GM18502 (cell line): ENCODE data around the gene C1R.
"Not testable (repeated sequence)": the region's sequence is repeated elsewhere in the genome, so short reads cannot be mapped to it uniquely, and the experiment has no call there.

ENCODE experiments used
- ATAC-seq: cut with Tn5 transposase; IDR thresholded peaks from one replicate; pipeline ENCODE4 v1.9.1; 2021; ENCODE audit warnings: mild to moderate bottlenecking; ENCODE audit not compliant: unreplicated experiment, poor library complexity

The C1R gene

DNA sequence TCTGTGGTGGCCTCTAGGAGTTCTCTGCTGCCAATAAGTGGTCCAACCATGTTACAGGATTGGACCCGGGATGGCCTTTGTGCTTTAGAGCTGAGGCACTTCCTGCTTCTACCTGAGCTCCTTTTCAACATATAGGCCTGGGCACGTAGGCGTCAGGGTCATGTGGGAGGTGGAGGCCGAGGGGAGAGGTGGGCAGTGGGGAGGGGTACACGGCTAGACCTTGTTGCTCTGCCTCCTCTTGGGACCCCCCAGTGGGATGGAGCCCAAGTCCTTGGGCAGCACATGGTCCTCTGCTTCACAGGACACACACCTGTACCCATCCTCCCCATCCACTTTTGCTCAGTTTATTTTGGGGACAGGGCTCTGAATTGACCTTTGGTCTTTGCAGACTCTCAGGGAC, 29.1 kb upstream of the C1R start:
- ATAC-seq, result no peak

DNA sequence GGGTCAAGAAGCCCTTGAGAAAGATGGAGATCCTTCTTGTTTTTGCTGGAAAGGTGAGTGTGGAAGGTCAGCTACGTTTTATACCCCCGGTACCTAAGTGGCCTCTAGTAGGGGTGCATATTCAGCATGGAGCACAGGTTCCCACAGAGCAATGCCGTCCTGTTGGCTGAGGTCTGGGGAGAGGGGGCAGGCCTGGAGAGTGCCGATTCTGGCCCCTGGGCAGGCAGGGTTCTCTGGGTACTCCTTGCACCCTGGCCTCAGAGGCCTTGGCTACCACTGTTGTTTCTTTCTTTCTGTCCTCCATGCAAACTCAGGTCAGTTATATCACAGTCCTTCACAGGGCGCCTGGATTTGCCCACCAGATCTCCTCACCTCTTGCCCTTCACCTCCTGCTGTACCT, 27.9 kb upstream of the C1R start:
- no peak for ATAC-seq

DNA sequence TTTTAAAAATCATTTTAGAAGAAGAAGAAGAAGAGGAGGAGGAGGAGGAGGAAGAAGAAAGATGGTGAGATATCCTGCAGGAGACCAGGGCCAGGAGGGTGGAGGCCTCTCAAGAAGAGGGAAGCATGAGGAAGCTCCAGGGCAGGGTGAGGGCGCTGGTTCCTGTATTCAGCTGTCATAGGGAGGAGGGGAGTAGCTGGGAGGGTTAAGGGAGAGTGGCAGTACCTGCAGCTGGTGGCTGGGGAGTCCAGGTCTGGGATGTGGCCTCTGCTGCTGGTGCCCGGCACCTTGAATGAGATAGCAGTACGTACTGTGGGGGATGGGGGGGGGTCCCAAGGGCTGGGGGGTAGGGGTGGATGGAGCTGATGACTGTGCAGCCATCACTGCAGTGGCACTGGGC, 26.6 kb upstream of the C1R start:
- ATAC-seq, result no peak

DNA sequence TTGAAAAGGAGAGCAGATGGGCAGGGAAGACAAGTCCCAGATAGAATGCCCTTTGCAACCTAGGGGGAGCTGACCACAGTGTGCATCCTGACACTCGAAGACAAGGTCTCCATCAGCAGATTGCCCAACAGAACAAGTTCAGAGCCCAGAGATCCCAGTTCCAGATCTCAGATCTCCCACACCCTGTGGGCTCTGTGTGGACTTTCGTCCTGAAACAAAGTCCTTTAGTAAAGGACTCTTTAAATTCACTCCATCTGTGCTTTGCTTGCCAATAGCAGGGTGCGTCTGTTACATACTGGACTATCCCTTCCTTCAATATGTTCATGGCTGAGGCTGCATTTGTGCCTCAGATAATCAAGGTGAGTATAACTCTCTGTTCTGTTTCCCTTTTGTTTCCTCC, 25.4 kb upstream of the C1R start:
- ATAC-seq, result no peak

DNA sequence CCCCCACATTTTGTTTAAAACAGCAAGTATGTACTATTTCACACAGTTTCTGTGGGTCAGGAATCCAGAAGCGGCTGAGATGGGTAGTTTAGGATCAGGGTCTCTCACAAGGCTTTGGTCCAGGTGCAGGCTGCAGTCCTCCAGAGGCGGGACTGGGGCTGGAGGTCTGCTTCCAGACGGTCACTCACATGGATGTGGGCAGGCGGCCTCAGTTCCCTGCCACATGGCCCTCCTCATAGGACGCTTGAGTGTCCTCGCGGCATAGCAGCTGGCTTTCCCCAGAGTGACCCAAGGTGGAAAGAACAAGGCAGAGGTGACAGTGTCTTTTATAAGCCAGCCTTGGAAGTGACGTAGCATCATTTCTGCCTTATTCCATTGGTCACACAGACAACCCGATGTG, 24.7 kb upstream of the C1R start:
- no peak for ATAC-seq

DNA sequence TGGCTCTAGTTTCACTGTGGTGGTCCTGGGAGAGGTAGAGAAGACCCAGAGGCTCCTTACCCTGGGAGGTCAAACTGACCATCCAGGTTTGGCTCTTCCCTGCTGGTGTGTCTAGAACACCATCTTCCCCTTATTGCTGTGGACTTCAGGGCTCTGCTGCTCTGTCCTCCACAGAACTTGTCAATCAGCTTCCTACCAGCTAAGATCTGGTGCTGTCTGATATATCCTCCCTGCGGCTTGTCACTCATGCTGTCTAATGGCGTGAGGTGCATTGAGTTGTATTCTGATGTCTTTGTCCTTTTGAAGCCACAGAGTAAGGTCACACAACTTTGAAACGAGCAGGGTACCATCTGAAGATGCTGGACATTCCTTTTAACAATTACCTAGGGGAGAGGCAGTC, 24.0 kb upstream of the C1R start:
- ATAC-seq, result no peak

DNA sequence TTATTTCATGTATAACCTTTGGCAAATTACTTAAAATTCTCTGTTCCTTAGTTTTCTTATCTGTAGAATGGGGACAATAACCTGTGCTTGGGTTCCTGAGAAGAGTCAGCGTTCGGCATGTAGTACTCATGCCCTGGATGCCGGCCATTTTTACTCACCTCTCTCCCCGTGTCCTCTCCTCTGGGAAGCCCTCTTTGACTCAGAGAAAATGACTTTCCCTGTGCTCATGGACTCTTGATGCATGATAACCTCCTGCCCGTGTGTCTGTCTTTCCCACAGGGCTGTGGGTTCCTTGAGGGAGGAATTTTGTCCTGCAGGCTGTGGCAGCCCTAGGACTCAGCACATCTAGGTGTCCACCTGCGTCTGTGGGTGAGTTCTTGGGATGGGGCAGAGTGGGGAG, 22.6 kb upstream of the C1R start:
- no peak for ATAC-seq

DNA sequence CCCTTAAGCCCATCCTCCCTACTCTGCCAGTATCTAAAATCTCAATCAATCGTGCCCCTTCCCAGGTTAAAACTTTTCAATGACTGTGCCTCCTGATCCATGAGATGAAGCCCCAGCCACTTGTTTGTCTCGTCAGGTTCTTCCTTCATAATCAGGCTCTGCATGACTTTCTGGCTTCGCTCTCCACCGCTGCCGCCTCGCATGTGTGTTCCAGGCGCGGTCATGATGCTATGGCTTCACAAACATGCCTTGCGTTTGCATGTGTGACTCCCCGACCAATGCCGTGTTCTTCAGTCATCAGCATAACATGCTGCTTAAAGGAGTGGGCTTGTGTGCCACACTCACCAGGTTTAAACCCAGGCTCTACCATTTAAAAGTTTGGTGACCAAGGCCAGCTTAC, 21.8 kb upstream of the C1R start:
- no peak for ATAC-seq

DNA sequence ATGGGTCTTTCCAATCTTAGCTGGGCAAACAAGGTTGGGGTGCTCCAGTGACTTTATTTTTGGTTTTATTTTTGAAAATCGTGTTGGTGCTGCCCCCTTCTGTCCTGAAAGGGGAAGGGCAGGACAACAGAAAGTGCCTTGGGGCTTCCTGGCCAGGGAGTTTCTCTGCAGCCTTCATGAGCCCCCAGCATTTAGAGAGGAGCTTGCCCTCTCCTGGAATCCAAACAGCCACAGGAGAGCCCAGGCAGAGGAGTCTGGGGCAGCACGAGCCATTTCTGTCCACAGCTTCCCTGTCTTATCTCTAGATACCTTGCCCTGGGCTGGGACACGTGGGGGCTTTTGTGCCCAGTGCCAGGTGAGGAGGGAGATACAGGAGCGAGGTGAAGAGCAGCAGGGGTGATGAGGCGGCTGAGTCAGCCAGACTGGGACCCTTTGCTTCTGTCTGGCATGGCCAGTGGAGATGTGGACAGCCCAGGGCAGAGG, 21.2 kb upstream of the C1R start:
- ATAC-seq, result no peak

DNA sequence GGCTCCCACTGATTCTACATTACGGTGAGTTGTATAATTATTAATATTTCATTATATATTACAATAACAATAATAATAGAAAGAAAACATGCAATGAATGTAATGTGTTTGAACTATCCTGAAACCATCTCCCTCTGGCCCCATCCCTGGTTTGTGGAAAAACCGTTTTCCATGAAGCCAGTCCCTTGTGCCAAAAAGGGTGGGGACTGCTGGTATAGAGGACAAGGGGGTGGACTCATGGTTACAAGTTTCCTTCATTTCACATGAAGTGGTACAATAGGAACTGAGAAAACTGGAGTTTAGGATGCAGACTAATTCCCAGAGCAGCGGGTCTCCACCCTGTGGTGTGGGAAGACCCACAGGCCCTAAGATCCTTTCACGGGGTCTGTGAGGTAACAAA, 19.8 kb upstream of the C1R start:
- ATAC-seq, result no peak

DNA sequence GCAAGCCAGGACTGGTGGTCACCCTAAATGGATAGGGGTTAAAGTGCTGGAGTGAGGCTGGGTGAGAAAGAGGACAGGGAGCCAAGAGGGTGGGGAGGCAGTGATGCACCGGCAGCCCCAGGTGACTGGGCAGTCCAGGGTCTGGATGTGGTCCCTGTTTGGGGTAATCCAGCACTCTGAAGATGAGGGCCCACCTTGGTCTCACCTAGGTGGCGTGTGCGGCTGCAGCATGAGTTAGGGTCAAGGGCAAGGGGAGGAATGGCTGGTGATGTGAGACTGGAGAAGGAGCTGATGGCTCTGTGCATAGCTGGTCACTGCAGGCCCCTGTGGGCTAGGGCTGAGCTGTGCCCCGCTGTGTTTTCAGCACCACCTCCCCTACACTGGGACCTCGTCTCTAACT, 18.4 kb upstream of the C1R start:
- no peak for ATAC-seq

DNA sequence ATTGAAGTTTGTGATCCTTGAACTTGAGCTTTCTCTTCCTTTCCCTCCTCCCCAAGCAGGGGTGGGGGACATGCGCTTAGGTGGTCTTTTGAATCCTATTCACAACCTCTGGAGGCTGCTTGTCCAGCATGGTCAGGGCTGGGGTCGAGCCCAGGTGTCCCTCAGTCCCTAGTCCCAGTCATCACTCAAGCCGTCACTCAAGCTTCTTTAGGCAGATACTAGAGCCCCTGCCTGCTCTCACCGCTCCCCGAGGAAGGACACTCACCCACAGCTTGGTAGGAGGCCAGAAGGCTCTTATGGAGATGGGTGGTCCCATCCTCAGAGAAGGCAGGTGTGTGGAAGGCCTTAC, 17.3 kb upstream of the C1R start:
- ATAC-seq, result no peak

DNA sequence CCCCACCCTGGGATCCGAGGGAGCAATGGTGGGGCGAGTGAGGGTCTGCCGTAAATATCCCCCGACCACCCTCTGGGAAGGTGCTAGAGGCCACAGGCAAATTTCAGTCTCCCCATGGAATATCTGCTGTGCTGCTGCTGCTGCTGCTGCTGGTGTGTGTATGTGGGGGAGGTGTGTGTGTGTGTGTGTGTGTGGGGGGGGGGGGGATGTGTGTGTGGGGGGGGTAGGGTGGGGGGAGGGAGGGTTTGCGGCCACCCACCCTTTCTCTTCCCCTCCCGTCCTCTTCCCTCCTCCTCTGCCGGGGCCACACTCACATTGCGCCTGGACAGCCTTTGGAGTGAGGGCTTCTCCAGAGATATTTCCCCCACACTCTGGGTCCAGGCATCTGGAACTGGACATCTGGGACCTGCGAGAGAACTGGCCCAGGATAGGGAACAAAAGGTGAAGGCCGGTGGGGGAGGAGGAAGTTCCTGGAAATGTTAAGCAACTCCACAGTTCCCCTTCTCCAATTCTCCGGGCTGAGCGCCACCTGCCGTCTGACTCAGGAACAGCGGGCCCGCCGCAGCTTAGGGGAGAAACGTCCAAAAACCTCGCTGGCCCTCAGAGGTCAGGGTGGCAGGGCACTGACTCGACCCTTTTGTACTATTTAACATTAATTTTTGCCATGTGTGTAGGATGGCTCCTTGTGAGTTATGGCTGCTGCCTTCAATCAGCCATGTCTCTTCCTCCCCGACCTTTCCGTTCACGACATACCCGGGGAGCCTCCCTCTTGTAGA, 16.7 kb upstream of the C1R start, which contains the start of gene C1RL:
TSS of gene C1RL (minus strand) at position 419 of the 776 bp plus-strand sequence. CDS start at position 385, 34 bp downstream.
- no peak for ATAC-seq

DNA sequence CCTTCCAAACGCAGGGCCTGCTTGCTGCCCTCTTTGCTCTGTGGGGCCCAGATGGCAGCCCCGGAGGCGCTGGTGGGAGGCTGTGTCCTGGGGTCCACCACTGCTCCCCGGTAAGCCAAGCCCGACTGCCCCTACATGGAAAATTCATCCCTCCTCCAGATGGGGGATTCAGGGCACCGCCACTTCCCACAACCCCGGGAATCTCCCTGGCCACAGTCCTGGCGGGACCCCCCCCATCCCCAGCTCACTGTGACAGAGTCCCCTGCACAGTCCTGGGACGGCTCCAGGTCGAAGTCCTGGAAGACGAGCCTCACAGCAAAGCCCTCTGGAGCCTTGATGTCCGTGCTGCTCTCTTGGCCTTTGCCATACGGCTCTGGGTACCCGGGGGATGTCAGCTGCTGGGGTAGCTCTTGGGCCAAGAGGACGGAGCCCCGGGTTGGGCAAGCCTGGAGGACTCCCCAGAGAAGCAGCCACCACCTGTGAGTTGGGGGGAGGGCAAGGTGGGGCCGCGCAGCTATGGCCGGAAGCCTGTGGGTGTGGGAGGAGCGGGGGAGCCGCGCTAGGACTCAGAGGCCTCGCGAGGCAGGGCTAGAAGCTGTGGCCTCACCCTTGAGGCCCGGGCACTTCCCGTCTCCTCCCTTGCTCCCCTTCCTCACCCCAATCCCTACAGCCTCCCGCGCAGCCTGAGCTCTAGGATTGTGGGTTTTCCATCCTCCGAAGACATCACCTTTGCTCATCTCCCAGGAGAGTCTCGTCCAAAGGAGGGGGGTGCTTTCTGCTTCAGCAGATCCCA, 16.0 kb upstream of the C1R start:
- peak; percentile 85 for ATAC-seq

DNA sequence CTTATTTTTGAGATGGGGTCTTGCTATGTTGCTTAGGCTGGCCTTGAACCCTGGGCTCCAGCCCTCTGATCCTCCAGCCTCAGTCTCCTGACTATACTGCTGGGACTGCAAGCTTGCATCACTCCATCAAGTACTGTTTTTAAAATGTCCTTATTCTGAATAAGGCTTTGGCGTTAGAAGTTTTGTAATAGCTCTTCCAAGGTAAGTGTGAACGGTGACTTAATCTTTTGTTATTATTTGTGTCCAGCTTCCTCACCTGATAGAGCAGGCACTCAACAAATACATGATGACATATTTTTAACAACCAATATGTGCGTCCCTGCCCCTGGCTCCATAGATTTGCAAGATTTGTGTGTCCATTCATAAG, 15.4 kb upstream of the C1R start:
- no peak for ATAC-seq

DNA sequence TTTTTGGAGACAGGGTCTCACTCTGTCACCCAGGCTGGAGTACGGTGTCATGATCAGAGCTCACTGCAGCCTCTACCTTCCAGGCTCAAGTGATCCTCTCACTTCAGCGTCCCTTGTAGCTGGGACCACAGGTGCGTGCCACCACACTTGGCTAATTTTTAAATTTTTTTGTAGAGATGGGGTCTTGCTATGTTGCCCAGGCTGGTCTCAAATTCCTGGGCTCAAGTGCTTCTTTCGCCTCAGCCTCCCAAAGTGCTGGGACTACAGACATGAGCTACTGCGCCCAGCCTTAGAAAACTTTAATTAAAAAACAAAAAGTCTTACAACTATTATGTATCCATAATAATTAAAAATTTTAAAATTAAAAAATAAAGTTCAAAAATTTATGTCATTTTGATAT, 14.9 kb upstream of the C1R start:
- not testable (repeated sequence) for ATAC-seq

DNA sequence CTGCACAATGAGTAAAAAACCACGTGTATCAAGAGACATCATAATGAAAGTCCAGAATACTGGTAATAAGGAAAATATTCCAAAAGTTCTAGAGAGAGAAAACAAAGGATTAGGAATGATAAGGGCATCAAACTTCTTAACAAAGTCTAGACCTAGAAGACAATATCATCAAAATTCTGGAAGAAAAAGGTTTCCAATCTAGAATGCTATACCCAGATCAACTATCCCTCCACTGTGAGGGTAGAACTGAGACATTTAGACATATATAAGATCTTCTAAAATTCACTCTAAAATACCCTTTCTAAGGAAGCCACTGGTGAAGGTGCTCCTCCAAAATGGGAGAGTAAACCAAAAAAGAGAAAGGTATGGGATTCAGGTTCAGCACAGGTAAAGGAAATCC, 13.8 kb upstream of the C1R start:
- ATAC-seq, result no peak

DNA sequence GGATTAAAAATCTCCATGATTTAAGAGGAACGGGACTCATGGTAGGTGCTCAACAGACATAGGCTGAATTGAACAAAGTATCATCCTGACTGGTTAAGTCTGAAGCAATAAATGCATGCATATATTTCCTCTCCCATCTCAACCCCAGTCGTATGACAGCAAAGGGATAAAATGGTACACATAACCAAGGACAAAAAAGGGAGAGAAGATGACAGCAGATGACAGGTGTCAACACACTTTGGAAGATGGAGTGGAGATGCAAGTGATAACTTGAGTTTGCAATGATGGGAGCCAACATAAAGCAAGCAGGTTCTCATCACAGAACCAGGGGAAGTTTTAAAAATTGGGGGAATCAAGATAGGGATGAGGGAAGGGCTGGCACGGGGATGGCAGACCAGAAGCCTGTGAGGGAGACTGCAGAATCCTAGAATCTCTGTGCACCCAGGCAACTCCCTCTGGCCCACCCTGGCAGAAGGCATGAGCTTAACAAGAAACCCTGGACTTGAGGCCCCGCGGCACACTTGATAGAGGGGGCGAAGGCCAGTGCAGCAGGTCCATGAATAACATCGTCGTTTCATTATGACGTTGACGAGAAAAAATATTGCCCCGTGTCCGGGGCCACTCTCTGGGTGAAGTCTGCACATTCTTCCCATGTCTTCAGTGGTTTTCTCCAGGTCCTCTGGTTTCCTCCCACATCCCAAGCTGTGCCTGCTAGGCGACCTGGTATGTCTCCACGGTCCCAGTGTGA, 11.8 kb upstream of the C1R start:
- ATAC-seq, result no peak

DNA sequence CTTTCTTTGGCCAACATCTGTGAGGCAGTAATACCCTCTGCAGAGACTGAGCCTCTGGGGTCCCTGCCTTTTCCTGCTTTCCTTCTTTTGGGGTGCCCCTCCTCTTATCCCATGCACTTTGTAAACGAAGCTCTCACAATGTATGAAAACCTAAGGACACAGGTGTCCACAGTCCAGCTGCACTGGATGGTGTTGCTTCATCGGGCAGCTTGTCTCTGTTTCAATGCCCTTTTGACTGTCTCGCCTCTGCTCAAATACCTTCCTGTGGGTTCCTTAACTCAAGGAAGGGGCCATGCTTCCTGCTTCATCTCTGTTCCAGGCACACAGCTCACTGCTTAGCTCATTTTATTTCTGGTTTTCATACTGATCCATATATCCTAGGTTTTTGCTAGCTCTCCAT, 10.3 kb upstream of the C1R start:
- ATAC-seq, result no peak

DNA sequence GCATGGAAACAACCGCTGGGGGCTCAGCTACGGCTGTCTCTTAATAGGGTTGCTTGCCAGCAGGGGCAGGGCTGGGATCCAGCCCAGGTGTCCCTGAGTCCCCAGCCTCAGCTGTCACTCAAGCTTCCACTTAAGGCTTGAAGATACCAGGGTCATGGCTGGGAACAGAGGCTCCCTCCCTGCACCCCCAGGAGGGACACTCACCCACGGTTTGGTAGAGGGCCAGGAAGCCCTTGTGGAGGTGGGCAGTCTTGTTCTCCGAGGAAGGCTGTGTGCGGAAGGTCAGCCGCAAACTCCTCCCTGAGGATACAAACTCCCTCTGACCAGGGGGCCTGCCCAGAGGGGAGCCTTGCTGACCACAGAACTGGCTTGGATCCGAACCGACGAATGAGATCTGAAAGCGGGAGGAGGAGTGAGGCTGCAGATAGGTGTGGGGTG, 9.5 kb upstream of the C1R start:
- no peak for ATAC-seq

DNA sequence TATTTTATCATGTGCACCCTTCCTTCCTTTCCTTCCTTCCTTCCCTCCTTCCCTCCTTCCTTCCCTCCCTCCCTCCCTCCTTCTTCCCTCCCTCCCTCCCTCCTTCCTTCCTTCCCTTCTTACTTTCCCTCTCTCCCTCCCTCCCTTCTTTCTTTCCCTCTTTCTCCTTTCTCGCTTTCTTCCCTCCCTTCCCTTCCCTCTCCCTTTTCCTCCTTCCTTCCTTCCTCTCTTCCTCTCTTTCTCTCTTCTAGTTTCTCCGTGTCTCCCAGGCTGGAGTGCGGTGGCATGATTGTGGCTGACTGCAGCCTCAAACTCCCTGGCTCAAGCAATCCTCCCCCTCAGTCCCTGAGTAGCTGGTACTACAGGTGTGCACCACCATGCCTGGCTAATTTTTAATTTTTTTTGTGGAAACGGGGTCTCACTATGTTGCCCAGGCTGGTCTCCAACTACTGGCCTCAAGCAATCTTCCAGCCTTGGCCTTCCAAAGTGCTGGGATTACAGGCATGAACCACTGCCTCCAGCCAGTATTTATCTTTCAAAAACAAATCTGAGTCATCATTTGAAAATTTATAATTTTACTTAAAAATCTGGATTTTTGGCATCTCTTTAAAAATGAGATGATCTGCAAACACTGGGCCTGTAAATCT, 8.9 kb upstream of the C1R start:
- ATAC-seq, result no peak
